HG02852 (cell line): ENCODE measurements around the gene RAD51B.
"Not testable (repeated sequence)": the region's sequence is repeated elsewhere in the genome, so short reads cannot be mapped to it uniquely, and the experiment has no call there.

Experiments used
- ATAC-seq: cut with Tn5 transposase; IDR thresholded peaks from one replicate; pipeline ENCODE4 v1.9.1; 2021; ENCODE audit warnings: mild to moderate bottlenecking, moderate library complexity; ENCODE audit not compliant: unreplicated experiment

The RAD51B gene

GRCh38 chr14:67942080-67942710 is 122.6 kb downstream of the RAD51B start:
- no peak for ATAC-seq

- no peak for ATAC-seq
Observed at GRCh38 chr14:67943947-67944346, 124.4 kb downstream of the RAD51B start.

- ATAC-seq: no peak
Observed at GRCh38 chr14:67944605-67945004, 125.0 kb downstream of the RAD51B start.

DNA sequence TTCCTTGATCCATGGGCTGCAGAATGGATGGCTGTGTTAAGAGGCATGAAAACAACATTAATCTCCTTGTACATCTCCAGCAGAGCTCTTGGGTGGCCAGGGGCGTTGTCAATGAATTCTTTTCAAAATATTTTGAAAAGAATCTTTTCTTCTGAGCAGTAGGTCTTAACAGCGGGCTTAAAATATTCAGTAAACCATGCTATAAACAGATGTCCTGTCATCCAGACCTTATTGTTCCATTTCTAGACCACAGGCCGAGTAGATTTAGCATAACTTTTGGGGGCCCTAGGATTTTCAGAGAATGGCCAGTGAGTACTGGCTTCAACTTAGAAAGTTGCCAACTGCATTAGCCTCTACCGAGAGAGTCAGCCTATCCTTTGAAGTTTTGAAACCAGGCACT is 130.2 kb downstream of the RAD51B start:
- no peak for ATAC-seq

GRCh38 chr14:67950386-67950785 is 130.8 kb downstream of the RAD51B start:
- no peak for ATAC-seq

DNA sequence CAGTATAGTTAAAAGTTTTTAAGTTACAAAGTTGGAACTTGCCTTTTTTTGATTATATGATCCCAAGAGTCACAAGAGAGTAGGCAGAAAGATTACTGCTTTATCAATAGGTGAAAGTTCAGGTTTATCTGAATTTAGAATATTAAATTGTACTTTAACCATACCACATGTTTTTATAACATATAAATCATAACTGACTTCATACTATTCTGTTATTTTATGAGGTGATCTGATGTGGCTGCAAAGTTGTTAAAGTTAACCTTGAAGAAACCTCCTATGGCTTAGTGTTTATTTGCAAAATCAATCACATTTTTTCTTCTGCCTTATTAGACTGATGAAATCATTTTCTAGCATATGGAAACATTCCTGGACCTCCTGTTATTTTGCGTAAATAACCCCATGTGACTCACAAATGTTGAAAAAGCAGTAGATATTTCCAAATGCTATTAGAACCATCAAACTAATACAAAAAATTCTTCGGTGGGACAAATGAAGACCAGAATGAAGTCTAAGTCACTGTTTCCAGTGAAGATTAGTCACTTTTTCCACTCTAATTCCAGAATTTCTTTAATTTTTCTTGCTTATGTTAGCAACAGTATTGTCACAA is 132.1 kb downstream of the RAD51B start:
- ATAC-seq: no peak

GRCh38 chr14:67952381-67952780 is 132.8 kb downstream of the RAD51B start:
- ATAC-seq: no peak

GRCh38 chr14:67952786-67953185 is 133.2 kb downstream of the RAD51B start:
- no peak for ATAC-seq

GRCh38 chr14:67955261-67955660 is 135.7 kb downstream of the RAD51B start:
- ATAC-seq: no peak

DNA sequence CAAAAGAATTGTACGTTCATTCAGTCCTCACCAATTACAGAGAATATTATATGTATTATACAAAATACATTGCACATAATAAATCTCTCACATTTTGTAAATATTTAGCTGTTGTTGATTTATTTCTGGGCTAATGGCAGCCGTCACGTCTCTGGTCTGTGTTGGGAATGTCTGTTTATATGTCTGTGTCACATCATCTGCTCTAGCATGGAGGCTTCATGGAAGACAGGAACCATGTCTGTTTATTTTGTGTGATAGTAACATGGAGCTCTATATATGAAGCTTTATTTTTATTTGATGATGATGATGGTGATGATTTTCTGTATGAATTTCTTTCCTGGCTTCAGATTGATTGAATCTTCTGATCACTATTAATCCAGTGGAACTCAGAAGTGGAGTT is 138.4 kb downstream of the RAD51B start:
- no peak for ATAC-seq

DNA sequence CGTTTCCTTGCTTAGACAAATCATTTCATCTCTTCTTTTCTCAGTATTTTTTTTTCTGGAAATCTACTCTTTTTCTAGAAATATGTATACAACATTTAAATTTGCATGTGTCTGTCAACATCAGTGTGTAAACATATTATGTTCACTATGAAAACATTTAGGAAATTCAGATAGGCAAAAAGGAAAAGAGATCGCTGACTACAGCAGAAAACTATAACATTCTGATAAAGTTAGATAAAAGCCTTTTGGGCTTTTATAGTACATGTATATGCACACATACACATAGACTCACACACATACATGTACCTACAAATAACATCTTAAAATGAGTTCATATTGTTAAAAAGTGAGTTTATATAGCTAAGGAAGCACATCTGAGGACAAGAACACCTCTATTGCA is 142.1 kb downstream of the RAD51B start:
- ATAC-seq: no peak

DNA sequence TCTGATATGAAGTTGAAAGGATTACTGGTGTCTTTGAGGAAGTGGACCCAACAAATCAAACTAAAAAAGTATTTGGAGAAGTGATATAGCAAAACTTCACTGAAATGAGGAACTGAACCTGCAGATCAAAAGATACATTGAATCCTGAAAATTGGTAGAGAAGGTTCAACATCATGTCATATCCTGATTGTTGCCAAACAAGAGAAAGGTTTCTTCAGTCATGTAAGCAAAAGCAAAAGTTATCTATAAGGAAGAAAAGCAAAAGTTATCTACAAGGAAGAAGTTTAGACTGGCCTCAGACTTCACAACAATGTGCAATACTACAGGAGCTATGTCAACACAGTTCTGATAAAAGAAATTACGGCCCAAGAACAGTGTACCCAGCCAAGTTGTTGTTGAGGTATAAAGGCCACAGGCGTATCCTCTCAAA is 142.7 kb downstream of the RAD51B start:
- ATAC-seq: peak; percentile 78

- no peak for ATAC-seq
Observed at GRCh38 chr14:67963545-67963944, 144.0 kb downstream of the RAD51B start.

- ATAC-seq: no peak
Observed at GRCh38 chr14:67963960-67964812, 144.6 kb downstream of the RAD51B start.

- no peak for ATAC-seq
Observed at GRCh38 chr14:67965696-67966095, 146.1 kb downstream of the RAD51B start.

DNA sequence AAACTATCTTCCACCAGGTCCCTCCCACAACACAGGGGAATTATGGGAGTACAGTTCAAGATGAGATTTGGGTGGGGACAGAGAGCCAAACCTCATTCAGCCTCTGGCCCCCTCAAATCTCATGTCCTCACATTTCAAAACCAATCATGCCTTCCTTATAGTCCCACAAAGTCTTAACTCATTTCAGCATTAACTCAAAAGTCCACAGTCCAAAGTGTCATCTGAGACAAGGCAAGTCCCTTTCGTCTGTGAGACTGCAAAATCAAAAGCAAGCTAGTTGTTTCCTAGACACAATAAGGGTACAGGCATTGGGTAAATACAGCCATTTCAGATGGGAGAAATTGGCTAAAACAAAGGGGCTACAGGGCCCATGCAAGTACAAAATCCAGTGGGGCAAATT is 147.6 kb downstream of the RAD51B start:
- no peak for ATAC-seq

GRCh38 chr14:67967970-67968369 is 148.4 kb downstream of the RAD51B start:
- not testable (repeated sequence) for ATAC-seq

DNA sequence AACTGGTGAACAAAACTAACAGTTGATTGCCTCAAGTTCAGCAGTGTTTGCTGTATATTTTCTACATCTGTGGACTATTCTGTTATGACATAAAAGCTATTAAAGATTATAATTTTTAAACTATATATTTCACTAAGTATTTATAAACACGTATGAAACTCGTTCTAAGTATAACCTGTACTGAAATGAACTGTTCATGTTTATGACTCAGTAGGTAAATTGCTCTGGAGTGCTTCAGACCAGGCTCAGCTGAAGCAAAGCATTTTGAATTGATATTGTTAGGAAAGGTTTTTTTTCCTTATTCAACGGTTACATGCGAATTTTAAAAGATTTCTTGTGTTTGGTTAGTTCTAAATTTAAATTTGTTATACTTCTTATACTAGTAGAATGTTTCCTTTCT is 151.3 kb downstream of the RAD51B start:
- ATAC-seq: no peak

DNA sequence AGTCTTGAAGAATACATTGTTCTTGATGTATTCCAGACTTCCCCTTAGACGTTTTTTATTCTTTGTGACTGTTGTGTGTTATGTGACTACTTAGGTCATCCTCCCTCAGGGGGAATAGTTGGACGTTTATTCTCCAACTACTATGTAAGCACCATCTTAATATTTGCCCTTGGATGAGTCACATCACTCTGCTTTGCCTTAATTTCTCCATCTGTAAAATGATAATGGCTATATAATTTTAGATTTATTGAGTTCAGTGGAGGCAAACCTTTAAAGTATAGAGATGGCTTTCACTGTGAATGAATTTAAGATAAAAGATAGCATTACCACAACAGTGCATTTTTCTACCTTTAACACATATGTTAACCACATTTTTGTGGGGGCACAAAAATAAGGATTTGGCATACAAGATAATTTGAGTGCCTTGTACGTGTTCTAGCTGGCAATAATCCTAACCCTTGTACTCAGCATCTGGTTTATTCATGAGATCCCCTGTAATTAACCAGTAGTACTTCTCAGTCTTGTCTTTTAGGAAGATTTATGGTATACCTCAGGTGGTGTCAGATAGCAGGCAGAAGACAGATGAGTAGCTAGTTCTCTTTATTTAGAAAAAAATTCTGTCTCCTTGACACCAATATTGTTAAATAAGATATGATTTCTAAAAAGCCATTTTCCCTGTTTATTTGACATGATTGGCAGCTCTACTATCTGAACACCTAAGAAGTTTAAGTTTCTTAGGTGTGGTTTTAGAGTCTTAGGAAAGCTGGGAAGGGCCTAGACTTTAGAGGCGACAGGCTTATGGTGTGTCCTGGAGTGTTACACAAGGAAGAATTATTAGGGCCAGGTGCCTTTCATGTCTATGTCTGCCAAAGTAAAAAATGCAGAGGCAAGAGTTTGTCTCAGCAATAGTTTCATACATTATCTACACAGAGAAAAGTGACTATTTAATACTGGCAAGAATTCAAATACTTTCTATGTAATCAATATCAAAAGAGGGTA is 152.3 kb downstream of the RAD51B start:
- no peak for ATAC-seq

DNA sequence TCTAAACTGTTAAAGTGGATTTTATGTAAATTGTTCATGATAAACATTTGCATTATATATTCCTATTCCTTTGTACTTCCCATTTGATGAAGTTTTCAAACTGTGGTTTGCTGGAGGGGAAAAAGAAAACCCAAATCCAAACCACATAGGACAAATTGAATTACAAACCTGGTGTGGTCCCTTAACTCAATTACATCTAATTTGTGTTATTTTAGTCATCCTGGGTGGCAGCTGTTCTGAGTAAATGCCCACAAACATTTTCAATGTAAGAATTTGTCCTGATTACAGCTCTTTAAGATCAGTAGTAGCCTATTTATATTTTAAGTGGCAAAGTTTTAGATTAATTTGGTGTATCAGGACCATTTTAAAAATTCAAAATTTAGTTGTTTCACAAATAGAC is 153.9 kb downstream of the RAD51B start:
- ATAC-seq: no peak

DNA sequence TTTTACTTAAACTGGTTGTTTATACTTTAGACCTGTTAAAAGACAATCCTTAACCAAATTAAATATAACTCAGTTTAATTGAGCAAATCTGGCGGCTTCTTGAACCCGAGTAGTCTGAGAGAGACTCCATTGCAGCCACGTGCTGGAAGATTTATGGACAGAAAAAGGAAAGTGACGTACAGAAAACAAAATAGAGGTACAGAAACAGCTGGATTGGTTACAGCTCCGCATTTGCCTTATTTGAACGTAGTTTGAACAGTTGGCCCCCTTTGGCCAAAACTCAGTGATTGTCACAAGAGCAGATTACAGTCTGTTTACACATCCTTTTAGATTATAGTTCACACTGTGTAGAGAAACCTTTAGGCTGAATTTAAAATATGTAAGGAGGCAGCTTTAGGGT is 155.9 kb downstream of the RAD51B start:
- ATAC-seq: no peak
